Stimulated activated CD4-positive, alpha-beta T cell treated with anti-CD3 and anti-CD28 coated beads, TNF-alpha, amount 100 ng/mL, for 48 hours (primary cell): ENCODE data around the gene KIRREL3.

Experiments used
- DNase-seq, 3 donors: peaks; one replicate each; pipeline ENCODE4 v3.0.0-alpha.2; 2020; ENCODE audit warnings: low read depth in 3 of 3

KIRREL3 gene

DNA sequence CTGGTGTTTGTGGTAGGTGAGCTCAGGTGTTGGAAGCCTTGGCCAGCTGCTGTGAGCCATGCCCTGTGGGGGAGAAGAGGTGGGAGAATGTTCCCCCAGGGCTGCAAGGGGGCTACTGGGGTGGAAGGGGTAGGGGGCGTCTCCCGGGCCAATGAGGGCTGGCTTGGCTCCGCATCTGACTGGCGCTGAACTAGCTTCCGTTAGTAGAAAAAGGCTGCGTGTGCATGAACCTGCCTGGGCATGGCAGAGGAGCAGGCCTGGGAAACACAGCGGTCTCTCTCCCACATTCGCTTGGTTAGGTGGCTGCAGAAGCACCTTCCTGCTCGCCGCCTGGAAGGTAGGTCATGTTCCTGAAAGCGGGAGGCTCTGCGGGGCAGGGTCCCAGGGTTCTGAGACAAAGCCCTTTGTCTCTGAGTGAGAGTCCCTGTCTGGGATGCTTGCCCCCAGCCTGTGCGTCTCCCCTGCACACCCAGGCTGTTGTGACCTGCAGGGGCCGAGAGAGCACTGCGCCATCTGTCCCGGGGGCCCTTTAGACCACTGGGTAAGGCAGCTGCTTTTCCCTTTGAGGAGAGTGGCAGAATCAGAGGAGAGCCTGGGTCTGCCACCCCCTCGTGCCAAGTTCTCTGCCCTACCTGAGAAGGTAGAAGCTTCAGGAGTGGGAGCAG is 466.3 kb downstream of the KIRREL3 start:
- DNase-seq, result no peak

DNA sequence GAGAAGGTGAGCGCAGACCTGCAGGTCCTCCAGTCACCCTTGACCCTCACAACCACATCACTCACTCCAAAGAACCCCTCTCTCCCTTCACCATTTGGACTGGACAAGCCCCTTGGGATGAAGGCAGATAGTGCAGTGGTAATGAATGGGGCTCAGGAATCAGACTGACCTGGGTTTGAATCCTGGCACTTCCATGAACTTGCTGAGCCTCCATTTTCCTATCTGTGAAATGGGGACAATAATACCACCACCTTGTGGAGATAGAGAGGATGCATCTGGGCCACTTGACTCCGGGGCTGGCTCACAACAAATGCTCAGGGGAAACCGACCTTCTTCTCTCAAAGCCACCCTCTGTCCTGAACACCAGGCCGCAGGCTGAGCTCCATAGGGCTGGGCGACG is 467.0 kb downstream of the KIRREL3 start:
- DNase-seq, result no peak

DNA sequence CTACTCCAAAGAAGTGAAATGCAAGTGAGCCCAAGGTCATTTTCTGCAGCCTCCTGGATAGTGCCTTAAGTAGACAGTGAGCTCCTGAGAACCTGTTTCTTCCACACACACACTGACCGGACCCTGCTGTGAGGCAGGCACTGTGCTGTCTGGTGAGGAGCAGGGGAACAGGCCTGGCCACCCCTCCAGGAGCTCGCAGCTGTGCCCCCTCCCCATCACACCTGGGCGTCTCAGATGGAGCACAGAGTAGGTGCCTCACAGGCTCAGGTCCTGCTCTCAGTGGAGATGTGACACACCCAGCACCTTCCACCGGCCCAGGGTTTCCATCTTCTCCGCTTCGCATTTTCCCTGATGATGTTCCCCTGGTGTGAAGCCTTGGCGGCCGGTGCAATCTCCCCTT is 470.2 kb downstream of the KIRREL3 start:
- DNase-seq, result no peak

DNA sequence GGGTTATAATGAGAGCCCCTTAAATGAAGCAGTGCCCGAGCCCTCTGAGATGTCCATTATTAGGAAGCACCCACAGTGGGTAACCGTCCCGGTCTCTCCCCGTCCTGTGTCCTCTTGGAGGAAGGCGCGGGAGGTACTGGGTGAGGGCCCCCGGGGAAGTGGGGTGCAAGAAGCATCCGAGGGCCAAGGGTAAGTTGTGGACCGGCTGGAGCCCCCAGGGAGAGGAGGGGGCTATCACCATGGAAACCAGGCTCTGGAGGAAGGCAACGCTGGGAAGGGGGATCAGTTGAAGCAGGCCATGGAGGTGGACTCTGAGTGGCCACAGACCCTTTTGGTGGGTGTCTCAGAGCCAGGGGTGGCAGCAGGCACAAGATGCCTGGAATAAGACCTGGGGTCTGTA is 471.5 kb downstream of the KIRREL3 start:
- DNase-seq, result no peak

DNA sequence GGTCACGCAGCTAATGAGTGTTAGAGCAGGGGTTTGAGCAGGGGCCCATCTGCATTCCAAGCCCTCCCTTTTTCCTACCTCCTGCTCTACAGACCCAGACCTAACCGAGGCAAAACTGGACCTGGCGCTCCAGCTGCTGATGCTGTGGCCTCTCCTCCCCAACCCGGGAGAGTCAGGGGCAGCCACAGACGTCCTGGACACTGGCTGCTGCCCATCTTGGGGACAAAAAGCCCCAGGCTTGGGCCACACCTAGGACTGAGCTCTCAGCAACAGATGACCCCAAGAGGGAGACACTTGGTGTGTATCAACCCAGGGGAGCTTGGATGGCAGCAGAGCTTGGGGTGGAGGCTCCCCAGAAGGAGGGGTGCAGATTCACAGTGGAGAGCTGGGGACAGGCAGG is 472.5 kb downstream of the KIRREL3 start:
- no peak for DNase-seq

DNA sequence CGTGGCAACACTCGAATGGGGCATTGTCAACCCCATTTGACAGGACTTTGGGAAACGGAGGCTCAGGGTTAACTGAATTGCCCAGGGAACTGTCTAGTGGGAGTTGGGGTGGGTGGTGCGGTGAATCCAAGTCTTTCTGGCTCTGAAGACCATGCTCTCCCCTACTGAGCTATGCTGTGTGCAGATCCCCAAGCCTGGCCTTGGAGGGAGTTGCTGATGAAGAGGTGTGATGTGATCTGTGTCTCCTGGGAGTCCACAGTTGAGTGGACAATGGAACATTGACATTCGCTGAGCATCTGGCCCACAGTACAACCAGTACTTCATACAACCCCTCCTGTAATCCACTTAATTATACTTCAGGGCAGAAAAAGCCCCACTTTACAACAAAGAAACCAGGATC is 472.9 kb downstream of the KIRREL3 start:
- DNase-seq, result no peak

DNA sequence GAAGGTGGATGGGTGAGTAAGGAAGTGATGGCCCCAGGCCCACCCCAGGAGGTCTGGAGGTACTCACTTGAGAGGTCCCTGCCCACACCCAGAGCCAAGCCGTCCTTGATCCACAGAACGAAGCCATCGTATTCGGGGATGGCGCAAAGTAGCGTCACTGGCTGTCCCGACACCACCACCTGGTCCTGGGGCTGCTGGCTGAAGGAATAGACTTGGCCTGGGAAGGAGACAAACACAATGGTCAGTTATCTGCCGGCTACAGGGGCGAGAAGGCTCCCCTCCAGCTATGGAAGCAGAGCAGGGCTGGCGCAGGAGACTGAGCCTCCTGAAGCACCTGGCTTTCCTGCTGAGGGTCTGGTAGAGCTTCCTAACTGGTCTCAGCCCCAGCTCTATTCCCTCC is 474.1 kb downstream of the KIRREL3 start:
- DNase-seq, result no peak

DNA sequence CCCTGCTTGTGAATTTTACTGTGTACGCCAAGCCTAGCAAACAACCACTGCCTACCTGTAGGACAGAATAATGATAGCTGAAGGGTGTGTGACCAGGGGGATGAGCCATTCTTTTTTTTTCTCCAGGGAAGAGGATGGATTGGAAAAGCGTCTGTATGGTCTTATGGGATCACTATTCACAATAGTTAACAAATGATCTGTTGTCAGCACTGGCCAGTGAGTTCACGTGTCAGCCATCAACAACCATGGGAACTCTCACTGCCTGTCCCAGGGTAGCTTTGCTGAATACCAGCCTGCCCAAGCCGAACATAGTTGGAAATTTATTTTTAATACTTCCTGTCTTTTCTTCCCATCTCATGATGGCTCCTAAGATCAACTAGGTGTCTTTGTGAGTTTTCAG is 474.9 kb downstream of the KIRREL3 start:
- no peak for DNase-seq

DNA sequence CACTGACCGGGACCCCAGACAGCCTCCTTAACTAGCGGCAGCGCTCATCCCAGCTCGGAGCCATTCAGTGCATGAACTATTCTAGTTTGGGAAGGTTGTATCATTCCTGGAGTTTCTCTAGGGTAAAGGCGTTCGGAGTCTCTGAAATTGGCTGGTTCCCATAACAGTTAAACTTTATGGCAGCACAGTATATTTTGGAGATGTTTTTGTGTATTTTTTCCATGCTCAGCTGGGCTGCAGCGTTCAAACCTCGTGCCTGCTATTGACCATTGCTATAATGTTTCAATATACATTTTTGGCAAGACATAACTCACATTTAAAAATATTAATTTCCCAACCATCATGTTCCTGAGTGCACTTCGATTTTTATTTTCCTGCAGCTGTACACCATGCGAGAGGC is 475.4 kb downstream of the KIRREL3 start:
- no peak for DNase-seq

DNA sequence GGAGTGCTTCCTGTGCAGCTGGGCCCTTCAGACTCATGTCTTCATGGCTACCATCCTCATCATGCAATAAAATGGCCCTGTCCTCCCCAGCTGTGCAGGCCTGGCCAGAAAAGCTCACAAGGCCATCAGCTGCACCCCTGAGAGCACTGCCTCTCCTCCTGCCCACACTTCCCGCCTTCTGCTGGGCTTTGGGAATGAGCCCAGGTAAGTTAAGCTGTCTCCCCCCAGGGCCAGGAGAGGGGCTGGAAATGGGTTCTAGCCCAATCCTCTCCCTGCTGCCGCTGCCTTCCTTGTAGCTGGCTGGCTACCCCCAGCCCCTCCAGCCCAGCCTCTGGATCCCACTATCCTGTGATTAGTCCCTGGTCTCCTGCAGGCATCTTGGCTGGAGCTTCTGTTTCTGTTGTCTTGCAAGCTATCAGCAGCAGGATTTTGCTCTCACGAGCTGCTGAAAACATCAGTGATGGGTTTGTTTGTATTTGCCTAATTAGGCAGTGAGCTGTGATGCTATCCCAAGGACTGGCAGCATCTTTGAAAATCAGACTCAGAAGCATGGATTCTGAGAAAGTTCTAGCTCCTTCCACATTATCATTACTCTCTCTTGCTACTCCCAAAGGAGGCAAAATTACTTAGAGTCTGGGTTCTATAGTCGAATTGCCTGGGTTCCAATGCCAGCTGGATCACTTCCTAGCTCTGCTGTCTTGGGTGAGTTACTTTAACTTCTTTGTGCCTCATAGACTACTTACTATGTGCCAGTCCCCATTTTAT is 476.9 kb downstream of the KIRREL3 start:
- no peak for DNase-seq

DNA sequence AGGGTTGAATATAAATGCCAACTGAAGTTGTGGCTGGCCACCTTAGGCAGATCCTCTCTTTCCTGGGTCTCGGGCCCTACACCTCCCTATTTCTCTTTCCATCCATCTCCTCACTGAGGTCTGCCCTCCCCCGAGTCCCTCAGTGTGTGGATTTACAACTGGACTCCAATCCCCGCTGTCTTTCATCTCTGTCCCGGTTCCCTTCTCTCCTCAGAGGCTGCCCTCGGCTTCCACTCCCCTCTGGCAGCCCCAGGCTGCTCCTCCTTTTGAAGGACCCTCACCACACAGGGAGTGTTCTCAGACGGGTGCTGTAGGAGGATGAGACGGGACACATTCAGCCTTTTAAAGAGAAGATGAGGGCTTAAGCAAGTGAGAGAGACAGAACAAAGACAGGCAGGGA is 478.0 kb downstream of the KIRREL3 start:
- no peak for DNase-seq

DNA sequence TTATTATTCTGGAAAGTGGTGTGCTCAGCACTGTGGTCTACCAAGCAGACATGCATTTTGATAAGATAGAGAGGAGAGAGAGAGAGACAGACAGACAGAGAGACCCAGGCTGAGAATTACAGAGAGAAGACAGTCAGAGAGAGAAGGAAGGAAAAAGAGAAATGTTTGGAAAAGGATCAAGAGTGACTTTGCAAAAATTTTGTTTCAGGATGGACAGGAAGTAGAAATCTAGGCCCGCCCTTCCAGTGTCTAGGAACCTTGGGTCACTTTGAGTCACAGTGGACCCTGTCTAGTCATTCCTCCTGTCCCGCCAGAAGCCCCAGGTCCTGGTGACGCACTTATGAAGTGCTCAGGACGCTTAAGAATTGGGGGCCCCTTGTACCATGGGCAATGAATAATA is 478.4 kb downstream of the KIRREL3 start:
- no peak for DNase-seq

DNA sequence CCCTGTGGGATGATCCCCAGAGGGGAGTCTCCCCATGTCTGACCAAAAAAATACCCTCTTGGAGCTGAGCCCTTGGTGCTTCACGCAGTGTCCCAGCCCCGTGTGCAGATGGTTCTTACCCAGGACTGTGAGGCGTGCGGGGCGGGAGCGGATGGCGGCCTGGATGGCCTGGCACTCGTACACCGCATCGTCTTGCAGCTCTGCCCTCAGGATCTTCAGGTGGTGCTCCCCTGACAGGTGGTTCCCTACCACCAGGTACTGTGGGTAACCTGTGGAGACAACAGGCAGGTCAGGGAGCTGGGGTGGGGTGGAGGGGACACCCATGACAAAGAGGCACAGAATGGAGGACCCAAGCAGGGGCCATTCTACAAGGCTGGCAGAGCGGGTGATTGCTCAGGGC is 479.4 kb downstream of the KIRREL3 start:
- no peak for DNase-seq

DNA sequence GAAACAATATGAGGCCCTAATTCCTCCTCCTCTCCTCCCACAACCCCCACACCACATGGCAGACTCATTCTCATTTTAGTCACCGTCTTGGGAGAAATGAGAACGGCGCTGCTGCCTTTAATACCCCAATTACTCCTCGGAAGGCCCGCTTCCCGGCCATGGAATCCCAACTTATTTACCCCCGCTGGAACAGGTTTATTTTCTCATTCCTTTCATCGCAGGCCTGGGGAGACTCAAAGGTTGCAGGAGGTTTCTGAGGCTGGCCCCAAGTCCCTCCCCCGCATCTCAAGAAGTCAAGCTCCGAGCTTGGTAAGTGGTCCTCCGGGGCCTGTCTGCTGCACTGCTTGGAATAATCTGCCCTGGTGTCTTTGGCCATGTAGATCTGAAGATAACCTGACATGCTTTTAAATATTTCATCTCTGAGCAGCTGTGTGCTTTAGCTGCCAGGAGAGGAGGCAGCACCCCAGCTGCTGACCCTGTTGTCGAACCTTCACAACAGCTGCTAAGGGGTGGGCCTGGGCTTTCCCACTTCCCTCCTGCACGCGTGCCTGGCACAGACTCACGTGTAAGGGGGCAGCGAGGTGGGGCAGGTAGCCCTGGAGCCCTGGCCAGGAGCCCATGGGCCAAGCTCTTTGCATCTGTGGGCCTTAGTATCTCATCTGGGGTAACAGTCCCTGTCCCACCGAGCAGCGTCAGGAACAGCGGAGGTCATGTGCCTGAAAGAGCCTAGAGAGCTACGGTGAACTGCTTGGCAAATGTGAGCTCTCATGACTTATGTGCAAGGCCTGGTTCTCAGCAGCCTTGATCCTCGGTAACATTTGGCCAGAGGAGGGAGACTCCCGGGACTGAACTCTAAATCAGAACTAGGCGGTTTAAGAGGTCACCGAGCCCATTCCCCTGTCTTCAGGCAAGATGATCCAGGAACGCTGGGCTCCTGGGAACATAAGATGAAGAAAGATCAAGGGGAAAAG is 480.5 kb downstream of the KIRREL3 start:
- DNase-seq, result no peak

DNA sequence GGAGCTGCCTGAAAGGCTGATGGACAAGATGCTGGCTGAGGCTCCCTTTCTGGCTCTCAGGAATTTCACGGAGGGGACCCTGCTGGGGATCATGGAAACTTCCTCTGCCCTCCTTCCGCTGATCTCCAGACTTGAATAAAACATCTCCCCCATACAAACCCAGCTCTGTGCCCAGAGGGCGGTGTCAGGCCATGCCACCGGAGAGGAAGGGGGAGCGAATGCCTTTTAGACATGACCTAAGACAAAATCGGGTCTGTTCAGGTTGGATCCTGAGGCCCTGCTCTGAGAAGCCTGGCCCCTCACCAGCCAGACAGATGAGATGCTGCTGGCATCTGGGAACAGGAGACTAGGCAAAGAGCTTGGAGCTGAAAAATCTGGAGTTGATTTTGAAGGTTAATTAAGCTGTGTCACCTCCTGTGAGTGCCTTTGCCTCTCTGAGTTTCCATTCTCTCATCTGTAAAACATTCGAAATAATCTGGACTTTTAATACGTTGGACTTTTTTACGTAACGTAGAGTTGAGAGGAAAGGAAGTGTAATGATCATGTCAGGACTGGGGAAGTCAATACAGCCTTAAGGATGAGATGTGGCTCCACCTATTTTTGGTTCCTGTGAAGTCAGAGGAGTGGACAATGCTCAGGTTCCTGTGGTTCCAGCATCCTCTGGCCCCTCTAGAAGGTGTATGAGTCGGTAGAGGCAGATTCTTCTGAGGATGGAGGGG is 481.4 kb downstream of the KIRREL3 start:
- no peak for DNase-seq

DNA sequence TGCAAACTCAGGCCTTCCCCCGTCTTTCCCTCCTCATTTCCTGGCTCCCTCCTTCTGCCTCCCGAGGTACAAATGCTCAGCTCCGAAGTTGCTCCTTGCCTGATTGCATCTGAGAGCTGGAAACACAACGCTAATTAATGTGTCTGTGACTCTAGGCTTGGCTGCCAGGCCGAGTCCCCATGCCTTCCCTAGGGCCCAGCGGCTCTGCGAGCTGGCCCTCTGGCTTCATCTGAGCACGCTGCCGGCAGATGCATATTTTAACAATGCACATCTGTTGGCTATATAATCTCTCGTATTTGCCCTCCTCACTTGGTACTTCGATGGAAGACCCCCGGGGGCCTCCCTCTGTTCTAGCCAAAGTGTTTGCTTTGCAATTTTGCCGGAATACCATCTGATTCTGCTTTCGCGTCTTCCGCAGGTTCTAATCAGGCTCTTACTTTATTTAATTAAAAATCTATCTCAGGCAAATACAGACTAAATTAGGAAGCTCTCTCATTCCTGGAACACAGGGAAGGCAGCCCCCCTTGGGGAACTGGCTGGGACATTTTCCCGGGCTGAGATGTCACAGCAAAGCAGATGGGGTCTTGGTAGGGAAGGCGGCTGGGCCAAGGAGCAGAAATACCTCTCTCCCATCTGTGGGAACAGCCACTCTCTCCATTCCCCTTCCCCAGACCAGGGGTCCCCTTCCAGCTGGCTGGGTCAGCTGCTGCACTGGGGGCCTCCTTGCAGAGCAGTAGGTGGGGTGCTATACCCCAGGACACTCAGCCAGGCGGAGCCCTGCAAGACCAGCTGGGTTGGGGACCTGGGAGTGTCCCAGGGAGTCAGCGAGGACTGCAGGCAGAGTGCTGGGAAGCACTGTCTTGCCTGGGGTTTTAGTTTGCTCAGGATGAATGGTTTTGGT is 482.2 kb downstream of the KIRREL3 start:
- DNase-seq, result no peak

DNA sequence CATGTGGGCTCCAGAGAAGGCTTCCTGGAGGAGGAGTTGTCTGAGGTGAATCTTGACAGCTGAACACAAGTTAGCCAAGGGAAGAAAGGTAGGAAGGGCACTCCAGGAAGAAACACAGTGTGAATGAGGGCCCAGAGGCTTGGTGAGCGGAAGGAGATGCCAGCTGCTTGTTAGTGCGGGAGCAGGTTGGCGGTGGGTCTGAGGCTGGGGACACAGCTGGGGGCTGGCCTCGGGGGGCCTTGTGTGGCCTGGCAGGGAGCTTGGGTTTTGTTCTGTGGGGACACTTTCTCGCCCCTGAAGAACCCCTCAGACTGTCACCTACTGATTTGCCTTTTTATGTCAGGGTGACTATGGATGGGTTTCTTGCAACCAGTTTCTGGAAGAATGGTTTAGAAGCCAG is 485.1 kb downstream of the KIRREL3 start:
- DNase-seq, result no peak

DNA sequence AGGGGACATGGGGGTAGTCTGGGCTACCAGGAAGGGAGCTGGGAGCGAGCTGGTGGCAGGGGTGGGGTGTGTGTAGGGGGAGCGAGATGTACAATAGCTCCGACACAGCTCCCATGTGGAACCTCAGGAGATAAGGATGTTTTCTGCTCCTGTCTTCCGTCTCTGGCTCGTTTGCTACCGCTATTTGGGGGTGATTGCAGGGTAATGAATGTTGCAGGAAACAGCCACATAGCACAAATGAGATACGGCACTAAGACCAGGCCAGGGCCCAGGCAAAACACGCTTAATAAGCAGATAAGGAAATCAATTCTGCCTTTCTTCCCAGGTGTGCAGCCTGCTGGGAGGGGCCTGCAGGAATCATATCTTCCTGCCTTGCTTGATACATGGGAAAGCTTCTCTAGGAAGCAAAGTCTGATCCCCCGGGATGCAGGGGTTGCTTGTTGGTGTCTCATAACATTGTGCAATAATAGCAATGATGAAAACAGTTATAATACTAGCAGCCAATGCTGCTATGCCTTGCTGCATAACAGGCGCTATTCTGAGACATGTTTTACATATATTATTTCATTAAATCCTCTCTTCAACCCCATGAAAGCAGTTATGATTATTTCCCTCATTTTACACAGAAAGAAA is 486.4 kb downstream of the KIRREL3 start:
- DNase-seq, result no peak

DNA sequence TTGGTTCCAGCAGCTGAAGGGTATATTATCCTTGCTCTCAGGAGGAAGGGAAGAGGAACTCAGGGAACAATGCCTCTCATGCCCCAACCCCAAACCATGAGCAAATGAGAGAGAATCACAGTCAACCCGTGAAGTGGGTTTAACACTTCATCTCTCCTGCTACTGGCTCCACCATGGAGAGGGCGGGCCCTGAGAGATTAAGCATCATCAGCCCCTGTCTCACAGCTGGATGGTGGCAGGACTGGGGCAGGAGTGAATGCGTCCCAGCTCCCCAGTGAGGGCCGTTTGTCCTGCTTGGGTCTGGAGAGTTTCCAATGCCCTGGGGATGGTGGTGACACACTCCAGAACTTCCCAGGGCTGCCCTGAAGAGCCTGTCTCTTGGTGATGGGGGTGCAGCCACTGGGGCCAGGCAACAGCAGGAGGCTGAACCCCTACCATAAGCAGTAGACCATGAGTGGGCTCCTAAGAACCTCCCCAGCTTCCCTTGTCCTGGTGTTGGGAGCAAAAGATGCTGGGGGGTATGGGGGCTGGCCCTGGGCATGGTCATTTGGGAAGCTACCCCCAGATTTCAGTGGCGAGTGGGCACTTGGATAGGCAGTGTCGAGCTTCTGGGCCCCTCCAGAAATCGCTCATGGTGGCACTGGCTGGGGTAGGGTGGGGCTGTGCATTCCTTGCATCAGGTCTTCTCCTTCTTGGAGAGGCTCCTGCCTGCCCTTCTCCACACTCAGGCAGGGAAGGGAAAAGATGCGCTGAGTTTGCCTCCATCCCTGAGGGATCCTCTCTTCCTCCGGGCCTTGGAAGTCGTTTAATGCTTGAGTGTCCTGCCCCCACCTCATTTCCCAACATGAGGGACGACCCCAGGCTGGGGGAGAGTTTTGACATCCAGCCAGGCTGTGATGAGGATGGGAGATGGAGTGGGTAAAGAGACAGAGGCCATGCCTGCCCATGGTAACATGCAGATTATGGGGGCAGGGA is 487.5 kb downstream of the KIRREL3 start:
- no peak for DNase-seq
